Thyroid gland (tissue), 4 donors: Measurements from ENCODE around the gene MAST4. TPM values are rescaled to one million over a fixed set of nuclear protein-coding genes. Genes with fewer than 3 reads are reported as not detected.

Source experiments
- DNase-seq, 2 donors: peaks; one replicate each; pipeline ENCODE4 v3.0.0-alpha.2; 2019
- H3K27ac ChIP-seq, 3 donors: fragments of 200-600 bp; sonication (generic); 1 replicate in 2 of 3; 2 replicates in 1 of 3; pipeline ENCODE4 v1.5.1; 2016 to 2019; ENCODE audit warnings: mild to moderate bottlenecking in 1 of 3, moderate library complexity in 1 of 3
- H3K27me3 ChIP-seq: fragments of 200-600 bp; sonication (generic); one replicate; pipeline ENCODE4 v1.5.1; 2019
- H3K36me3 ChIP-seq, 2 donors: fragments of 200-600 bp; sonication (generic); one replicate each; pipeline ENCODE4 v1.5.1; 2016 to 2019
- H3K4me1 ChIP-seq, 2 donors: fragments of 200-600 bp; sonication (generic); one replicate each; pipeline ENCODE4 v1.5.1; 2017 to 2019
- H3K4me3 ChIP-seq, 3 donors: fragments of 200-600 bp; sonication (generic); replicated peaks in 1 of 3; 1 replicate in 2 of 3; 2 replicates in 1 of 3; pipeline ENCODE4 v1.5.1; 2016; ENCODE audit warnings: mild to moderate bottlenecking in 1 of 3
- H3K9me3 ChIP-seq: fragments of 200-600 bp; sonication (generic); one replicate; pipeline ENCODE4 v1.5.1; 2017
- CTCF ChIP-seq, 6 experiments: fragments of 200-600 bp in 3 of 6; fragments of 450-650 bp in 3 of 6; sonication (generic) in 3 of 6; IDR thresholded peaks; one replicate each; pipeline ENCODE4 v1.5.1; 2016 to 2019; ENCODE audit warnings: antibody characterized with exemption in 6 of 6, mild to moderate bottlenecking in 2 of 6, inconsistent platforms in 1 of 6, moderate library complexity in 1 of 6
- POLR2A ChIP-seq, 2 donors: fragments of 450-650 bp; IDR thresholded peaks; one replicate each; pipeline ENCODE4 v1.6.1; 2017; ENCODE audit warnings: antibody characterized with exemption in 2 of 2, mild to moderate bottlenecking in 2 of 2, moderate library complexity in 1 of 2
- WGBS, 2 donors: methylation state at CpG; one replicate each; pipeline ENCODE4 v1.1.5; 2017; 5-methylcytosine and 5-hydroxymethylcytosine counted together
- intact Hi-C: fragments of 100-400 bp; cut with DNase I; formaldehyde crosslinking; loops from one replicate; pipeline ENCODE4 v1.15.1; 2023
- total RNA-seq, 4 donors: library from RNA; depleted of rRNA; stranded (reverse); fragments of >200 nt; gene quantifications; one replicate each; pipeline ENCODE4 v1.2.3, GENCODE V29; 2016

The MAST4 gene
- total RNA-seq, 4 donors from 2014 or later: 20.2 to 38.3 (median 24.4) TPM

- Histone ChIP-seq H3K4me3 (no peak overlapping the region), H3K9me3 (no peaks in the 10 kb centered on the region), H3K36me3 (no peaks in the 10 kb centered on the region), H3K27me3 (no peaks in the 10 kb centered on the region), H3K4me1 (peaks cover 0 to 6% of the 10 kb centered on the region in 2 donors), H3K27ac (no peak overlapping the region)
- no peak for TF ChIP-seq POLR2A (IDR thresholded peaks at IDR 0.05)
- no peak for TF ChIP-seq CTCF (IDR thresholded peaks at IDR 0.05)
- WGBS, 2 donors: 89 to 92% methylated on average over 2 of the region's 2 CpGs
- intact Hi-C loops: no loop called here
- DNase-seq: no peak
These were observed 373.8 kb downstream of the MAST4 start for GRCh38 chr5:66969963-66970362.

GRCh38 chr5:66972004-66972403 lies 375.8 kb downstream of the MAST4 start:
- intact Hi-C loops: no loop called here
- 99 to 100% methylated on average over 2 of the region's 2 CpGs for WGBS, 2 donors
- Histone ChIP-seq H3K27ac (no peak overlapping the region), H3K27me3 (no peaks in the 10 kb centered on the region), H3K9me3 (no peaks in the 10 kb centered on the region), H3K36me3 (no peaks in the 10 kb centered on the region), H3K4me3 (no peak overlapping the region), H3K4me1 (peaks cover 0 to 6% of the 10 kb centered on the region in 2 donors)
- TF ChIP-seq POLR2A (IDR thresholded peaks at IDR 0.05) (no peak), CTCF (IDR thresholded peaks at IDR 0.05) (no peak)
- DNase-seq: no peak

GRCh38 chr5:66974256-66974655 lies 378.1 kb downstream of the MAST4 start:
- no peaks in the 10 kb centered on the region for H3K36me3 ChIP-seq
- intact Hi-C loops: no loop called here
- DNase-seq: no peak
- peaks cover 0 to 6% of the 10 kb centered on the region in 2 donors for H3K4me1 ChIP-seq
- TF ChIP-seq POLR2A (IDR thresholded peaks at IDR 0.05): no peak
- no peak for TF ChIP-seq CTCF (IDR thresholded peaks at IDR 0.05)
- H3K27me3 ChIP-seq: no peaks in the 10 kb centered on the region
- no peak overlapping the region for H3K27ac ChIP-seq
- WGBS, 2 donors: 87 to 91% methylated on average over 6 of the region's 6 CpGs
- H3K4me3 ChIP-seq: no peak overlapping the region
- H3K9me3 ChIP-seq: no peaks in the 10 kb centered on the region

GRCh38 chr5:66976108-66976507 lies 379.9 kb downstream of the MAST4 start:
- Histone ChIP-seq H3K36me3 (no peaks in the 10 kb centered on the region), H3K9me3 (no peaks in the 10 kb centered on the region), H3K27ac (no peak overlapping the region), H3K27me3 (no peaks in the 10 kb centered on the region), H3K4me3 (no peak overlapping the region), H3K4me1 (peaks cover 11 to 12% of the 10 kb centered on the region in 2 donors)
- WGBS, 2 donors: 99 to 100% methylated on average over 4 of the region's 4 CpGs
- TF ChIP-seq CTCF (IDR thresholded peaks at IDR 0.05): no peak
- TF ChIP-seq POLR2A (IDR thresholded peaks at IDR 0.05): no peak
- DNase-seq: no peak
- intact Hi-C loops: no loop called here

- DNase-seq: no peak
- intact Hi-C loops: no loop called here
- no peak overlapping the region for H3K4me3 ChIP-seq
- WGBS, 2 donors: 88 to 90% methylated on average over 3 of the region's 3 CpGs
- H3K9me3 ChIP-seq: no peaks in the 10 kb centered on the region
- H3K4me1 ChIP-seq: peaks cover 29 to 32% of the 10 kb centered on the region in 2 donors
- H3K27ac ChIP-seq: peak overlapping the region in 1 of 3 donors; percentile 90
- H3K27me3 ChIP-seq: no peaks in the 10 kb centered on the region
- TF ChIP-seq POLR2A (IDR thresholded peaks at IDR 0.05) (no peak), CTCF (IDR thresholded peaks at IDR 0.05) (no peak)
- no peaks in the 10 kb centered on the region for H3K36me3 ChIP-seq
These were observed 383.5 kb downstream of the MAST4 start for GRCh38 chr5:66979738-66980137.
